Naive thymus-derived CD4-positive, alpha-beta T cell (primary cell): ENCODE data around the gene TMEM200A. TPM values are rescaled to one million over a fixed set of nuclear protein-coding genes. Genes with fewer than 3 reads are reported as not detected.

Source experiments
- ATAC-seq: fragments of 150-1000 bp; cut with Tn5 transposase; 2 replicates; pipeline ENCODE4 v1.10.0; 2021; ENCODE audit warnings: mild to moderate bottlenecking, moderate library complexity
- CTCF ChIA-PET: fragments of 350-600 bp; sonication (Branson Sonifier 250); formaldehyde crosslinking; loops from one replicate; lab custom pipeline; 2021; ENCODE audit warnings: antibody characterized with exemption; lab: Charles Lee
- POLR2A ChIA-PET: fragments of 350-600 bp; sonication (Branson Sonifier 250); formaldehyde crosslinking; loops from one replicate; lab custom pipeline; 2021; ENCODE audit warnings: antibody characterized with exemption, inconsistent platforms; lab: Charles Lee
- DNase-seq, 9 donors: peaks; one replicate each; pipeline versions ENCODE4 v3.0.0 to v3.0.0-alpha.2; 2020 to 2022; ENCODE audit warnings: mixed read lengths in 1 of 9
- H3K27ac ChIP-seq: one replicate; pipeline ENCODE4 v1.7.0; 2013; ENCODE audit warnings: mild to moderate bottlenecking, low read depth, low read length, moderate library complexity
- H3K27me3 ChIP-seq, 2 donors: one replicate each; pipeline ENCODE4 v1.7.0; 2013; ENCODE audit warnings: low read length in 2 of 2, mild to moderate bottlenecking in 2 of 2, moderate library complexity in 2 of 2; ENCODE audit not compliant: control insufficient read depth in 2 of 2, insufficient read depth in 2 of 2
- H3K36me3 ChIP-seq, 3 experiments: 1 replicate in 2 of 3; 2 replicates in 1 of 3; pipeline ENCODE4 v1.7.0; 2013; ENCODE audit warnings: low read length in 3 of 3, mild to moderate bottlenecking in 3 of 3, moderate library complexity in 1 of 3; ENCODE audit not compliant: insufficient read depth in 3 of 3, control insufficient read depth in 2 of 3
- H3K4me1 ChIP-seq, 2 donors: one replicate each; pipeline ENCODE4 v1.7.0; 2013; ENCODE audit warnings: low read length in 2 of 2, mild to moderate bottlenecking in 2 of 2, moderate library complexity in 1 of 2; ENCODE audit not compliant: control insufficient read depth in 2 of 2, insufficient read depth in 2 of 2
- H3K4me3 ChIP-seq: 2 replicates; pipeline ENCODE4 v1.7.0; 2013; ENCODE audit warnings: mild to moderate bottlenecking, low read length
- H3K9me3 ChIP-seq, 3 experiments: 1 replicate in 2 of 3; 2 replicates in 1 of 3; pipeline ENCODE4 v1.7.0; 2013; ENCODE audit warnings: low read length in 3 of 3; ENCODE audit not compliant: control insufficient read depth in 2 of 3
- H3K27ac Mint-ChIP-seq, 9 donors: one replicate each; pipeline ENCODE4 v1.8.0; 2020 to 2022; ENCODE audit warnings: mixed read lengths in 9 of 9, mild to moderate bottlenecking in 8 of 9, moderate library complexity in 5 of 9, inconsistent platforms in 2 of 9
- H3K27me3 Mint-ChIP-seq, 5 donors: one replicate each; pipeline ENCODE4 v1.8.0; 2021 to 2022; ENCODE audit warnings: mixed read lengths in 5 of 5, mild to moderate bottlenecking in 1 of 5
- H3K36me3 Mint-ChIP-seq, 5 donors: one replicate each; pipeline ENCODE4 v1.8.0; 2020 to 2022; ENCODE audit warnings: mixed read lengths in 5 of 5, mild to moderate bottlenecking in 3 of 5, inconsistent platforms in 1 of 5
- H3K4me1 Mint-ChIP-seq, 7 donors: one replicate each; pipeline ENCODE4 v1.8.0; 2020 to 2022; ENCODE audit warnings: mixed read lengths in 7 of 7, mild to moderate bottlenecking in 3 of 7, inconsistent platforms in 1 of 7
- H3K4me3 Mint-ChIP-seq, 10 donors: one replicate each; pipeline ENCODE4 v1.8.0; 2020 to 2022; ENCODE audit warnings: mild to moderate bottlenecking in 10 of 10, mixed read lengths in 10 of 10, moderate library complexity in 6 of 10, inconsistent platforms in 2 of 10
- H3K9me3 Mint-ChIP-seq, 11 donors: one replicate each; pipeline ENCODE4 v1.8.0; 2020 to 2022; ENCODE audit warnings: mixed read lengths in 11 of 11, mild to moderate bottlenecking in 4 of 11, inconsistent platforms in 1 of 11, moderate library complexity in 1 of 11
- intact Hi-C, 2 donors: fragments of 100-400 bp; cut with micrococcal nuclease; formaldehyde crosslinking; loops; one replicate each; pipeline ENCODE4 v1.15.1; 2023
- polyA plus RNA-seq, 2 donors: library from polyadenylated mRNA; unstranded; fragments of 300-500 nt; fragmentation: Illumina TruSeq; gene quantifications; one replicate each; pipeline ENCODE4 v1.2.3, GENCODE V29; 2021
- total RNA-seq, 6 experiments: library from RNA in 5 of 6; stranded (reverse) in 5 of 6; gene quantifications; 1 replicate in 5 of 6; 2 replicates in 1 of 6; pipeline ENCODE4 v1.2.3 and lab custom pipeline; 2021 to 2026

The TMEM200A gene
- total and polyA plus RNA-seq, 7 experiments from 2014 or later: 0.15 to 7.2 (median 0.46) TPM; not detected in 1

DNA sequence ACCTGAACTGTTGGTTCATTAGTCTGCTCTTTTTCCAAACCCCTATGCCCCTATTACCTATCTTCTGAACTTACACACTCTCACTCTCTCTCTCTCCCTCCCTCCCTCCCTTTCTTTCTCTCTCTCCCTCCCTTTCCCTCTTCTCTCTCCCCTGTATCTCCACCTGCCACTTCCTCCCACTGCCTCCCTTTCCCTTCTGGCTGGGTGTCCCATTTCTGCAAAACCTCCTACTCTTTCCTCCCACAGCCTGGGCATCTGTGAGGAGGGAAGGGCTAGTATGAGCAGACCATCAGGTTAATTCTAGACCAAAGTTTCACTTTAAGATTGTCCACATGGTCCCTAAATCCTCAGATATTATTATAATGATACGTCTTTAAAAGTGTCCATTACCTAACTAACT lies 95.1 kb downstream of the TMEM200A start:
- intact Hi-C loops: no loop called here
- H3K4me3 Mint-ChIP-seq: no peak overlapping the region
- Histone ChIP-seq H3K27me3 (no peaks in the 10 kb centered on the region), H3K36me3 (no peaks in the 10 kb centered on the region), H3K9me3 (no peaks in the 10 kb centered on the region), H3K27ac (no peak overlapping the region), H3K4me1 (peaks cover 0 to 5% of the 10 kb centered on the region in 2 donors), H3K4me3 (no peak overlapping the region)
- peaks cover 8 to 23% (median 15%) of the 10 kb centered on the region in 7 donors for H3K4me1 Mint-ChIP-seq
- DNase-seq (no peak), ATAC-seq (no peak)
- ChIA-PET POLR2A (no interaction called here), CTCF (no interaction called here)
- H3K27me3 Mint-ChIP-seq: peaks cover 0 to 16% (median 0%) of the 10 kb centered on the region in 5 donors
- H3K27ac Mint-ChIP-seq: no peak overlapping the region
- H3K9me3 Mint-ChIP-seq: peaks cover 0 to 3% (median 0%) of the 10 kb centered on the region in 11 donors
- peaks cover 0 to 3% (median 0%) of the 10 kb centered on the region in 5 donors for H3K36me3 Mint-ChIP-seq

DNA sequence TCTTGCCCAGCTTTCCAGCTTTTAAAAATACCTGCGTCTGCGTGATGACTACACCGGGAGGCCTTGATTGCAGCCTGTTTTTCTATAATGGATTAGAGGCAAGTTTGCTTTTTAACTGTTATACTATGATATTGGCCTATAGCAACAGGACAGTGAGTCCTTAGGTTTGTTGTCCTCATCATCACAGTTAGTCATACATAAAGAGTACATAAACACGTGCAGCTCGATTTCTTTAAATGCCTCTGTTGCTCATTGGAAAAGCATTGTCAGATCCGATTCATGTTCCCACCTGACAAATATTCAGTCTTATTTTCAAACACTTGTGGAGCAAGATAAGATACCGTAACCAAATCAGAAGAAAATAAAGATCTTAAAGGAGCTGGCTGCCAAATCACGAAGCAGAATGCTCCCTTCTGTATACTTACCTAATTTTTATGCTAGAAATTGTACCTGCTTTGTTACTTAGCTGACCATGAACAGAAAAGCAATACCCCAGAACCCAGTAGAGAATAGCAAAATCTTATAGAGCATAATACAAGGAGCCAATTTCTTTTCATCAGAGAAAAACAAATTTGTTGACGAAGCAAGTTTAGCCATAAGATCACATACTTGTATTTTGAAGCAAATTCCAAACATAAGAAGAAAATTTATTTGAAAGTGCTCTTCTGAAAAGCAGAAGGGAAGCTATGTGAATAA lies 100.4 kb downstream of the TMEM200A start:
- no peak overlapping the region for H3K27ac Mint-ChIP-seq
- no peaks in the 10 kb centered on the region for H3K27me3 ChIP-seq
- POLR2A ChIA-PET: no interaction called here

DNA sequence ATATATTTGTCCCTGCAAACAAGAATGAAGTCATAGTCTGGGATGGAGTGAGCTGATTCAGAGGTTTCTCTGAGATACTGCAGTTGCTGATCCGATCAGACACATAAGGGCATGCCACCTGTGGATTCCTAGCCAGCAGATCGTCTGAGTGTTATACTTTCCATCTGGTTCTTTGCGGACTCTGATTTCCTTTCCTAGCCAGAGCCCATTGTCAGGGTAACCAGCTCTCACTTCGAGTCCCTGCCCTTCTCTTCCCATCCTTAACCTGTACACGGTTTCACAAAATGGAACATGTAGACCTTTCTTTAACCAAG lies 100.9 kb downstream of the TMEM200A start:
- intact Hi-C loops: no loop called here
- DNase-seq (no peak), ATAC-seq (no peak)
- H3K9me3 Mint-ChIP-seq: peaks cover 0 to 5% (median 0%) of the 10 kb centered on the region in 11 donors
- Histone ChIP-seq H3K9me3 (no peaks in the 10 kb centered on the region), H3K4me3 (no peak overlapping the region), H3K27me3 (no peaks in the 10 kb centered on the region), H3K36me3 (no peaks in the 10 kb centered on the region), H3K27ac (no peak overlapping the region), H3K4me1 (peaks cover 0 to 5% of the 10 kb centered on the region in 2 donors)
- no peak overlapping the region for H3K27ac Mint-ChIP-seq
- peaks cover 3 to 21% (median 7%) of the 10 kb centered on the region in 7 donors for H3K4me1 Mint-ChIP-seq
- peaks cover 0 to 4% (median 0%) of the 10 kb centered on the region in 5 donors for H3K27me3 Mint-ChIP-seq
- ChIA-PET CTCF (no interaction called here), POLR2A (no interaction called here)
- H3K4me3 Mint-ChIP-seq: no peak overlapping the region
- H3K36me3 Mint-ChIP-seq: peaks cover 0 to 6% (median 0%) of the 10 kb centered on the region in 5 donors

More for the DNA sequence above, 100.4 kb downstream of the TMEM200A start:
- H3K27ac ChIP-seq: no peak overlapping the region
- H3K36me3 ChIP-seq: no peaks in the 10 kb centered on the region
- peaks cover 0 to 6% (median 0%) of the 10 kb centered on the region in 5 donors for H3K36me3 Mint-ChIP-seq
- intact Hi-C loops: no loop called here
- no peak overlapping the region for H3K4me3 ChIP-seq
- H3K4me3 Mint-ChIP-seq: no peak overlapping the region
- peaks cover 0 to 6% (median 0%) of the 10 kb centered on the region in 5 donors for H3K27me3 Mint-ChIP-seq
- DNase-seq (no peak), ATAC-seq (no peak)
- H3K9me3 Mint-ChIP-seq: peaks cover 0 to 5% (median 0%) of the 10 kb centered on the region in 11 donors
- H3K4me1 ChIP-seq: peaks cover 0 to 5% of the 10 kb centered on the region in 2 donors
- CTCF ChIA-PET: no interaction called here
- peaks cover 5 to 23% (median 9%) of the 10 kb centered on the region in 7 donors for H3K4me1 Mint-ChIP-seq
- no peaks in the 10 kb centered on the region for H3K9me3 ChIP-seq

DNA sequence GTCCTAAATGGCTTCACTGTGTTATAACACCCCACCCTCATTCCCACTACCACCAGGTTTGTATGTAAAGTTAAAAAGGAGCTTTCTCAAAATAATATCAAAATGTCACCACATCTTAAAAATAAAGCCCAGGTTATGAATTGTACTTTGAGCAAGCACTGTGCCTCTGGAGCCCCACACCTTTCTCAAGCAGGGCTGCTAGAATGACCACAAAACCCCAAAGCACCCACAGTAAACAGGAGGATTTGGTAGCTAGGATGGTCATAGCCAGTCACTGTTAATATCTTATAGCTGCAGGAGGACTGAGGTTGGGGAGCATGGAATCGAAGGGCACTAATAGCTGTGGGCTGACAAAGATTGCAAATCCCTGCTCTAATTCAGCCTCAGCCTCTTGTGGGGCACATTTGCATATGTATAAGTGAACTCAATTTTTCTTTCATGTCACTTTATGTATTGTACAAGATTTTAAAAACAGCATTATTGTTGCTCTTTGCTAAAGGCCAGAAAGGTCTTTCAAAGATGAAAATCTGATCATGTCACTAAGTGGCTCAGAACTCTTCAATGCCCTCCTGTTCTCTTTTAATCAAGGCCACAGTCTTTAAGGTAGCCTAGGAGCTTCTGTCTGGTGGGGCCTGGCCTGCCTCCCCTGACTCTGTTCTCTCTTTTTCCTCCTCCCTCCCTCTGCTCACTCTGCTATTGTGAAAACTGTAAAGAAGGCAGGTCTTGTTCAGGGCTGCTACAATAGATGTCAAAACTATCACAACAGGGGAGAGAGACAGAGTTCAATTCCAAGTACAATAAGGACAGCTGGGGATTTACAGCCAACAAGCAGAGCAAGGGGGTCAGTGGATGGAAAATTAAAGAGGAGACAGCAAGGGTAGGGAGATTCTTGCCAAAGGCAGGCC lies 101.6 kb downstream of the TMEM200A start:
- intact Hi-C loops: no loop called here
- peaks cover 0 to 18% (median 5%) of the 10 kb centered on the region in 7 donors for H3K4me1 Mint-ChIP-seq
- Histone ChIP-seq H3K27ac (no peak overlapping the region), H3K4me1 (peaks cover 0 to 5% of the 10 kb centered on the region in 2 donors), H3K36me3 (no peaks in the 10 kb centered on the region), H3K9me3 (no peaks in the 10 kb centered on the region), H3K4me3 (no peak overlapping the region), H3K27me3 (no peaks in the 10 kb centered on the region)
- CTCF ChIA-PET: no interaction called here
- H3K27me3 Mint-ChIP-seq: peaks cover 0 to 3% (median 0%) of the 10 kb centered on the region in 5 donors
- DNase-seq (no peak), ATAC-seq (no peak)
- no peak overlapping the region for H3K4me3 Mint-ChIP-seq
- H3K36me3 Mint-ChIP-seq: peaks cover 0 to 6% (median 4%) of the 10 kb centered on the region in 5 donors
- peaks cover 0 to 7% (median 2%) of the 10 kb centered on the region in 11 donors for H3K9me3 Mint-ChIP-seq
- POLR2A ChIA-PET: no interaction called here
- H3K27ac Mint-ChIP-seq: peak overlapping the region in 3 of 9 donors; percentile 2 to 38 (median 4)

DNA sequence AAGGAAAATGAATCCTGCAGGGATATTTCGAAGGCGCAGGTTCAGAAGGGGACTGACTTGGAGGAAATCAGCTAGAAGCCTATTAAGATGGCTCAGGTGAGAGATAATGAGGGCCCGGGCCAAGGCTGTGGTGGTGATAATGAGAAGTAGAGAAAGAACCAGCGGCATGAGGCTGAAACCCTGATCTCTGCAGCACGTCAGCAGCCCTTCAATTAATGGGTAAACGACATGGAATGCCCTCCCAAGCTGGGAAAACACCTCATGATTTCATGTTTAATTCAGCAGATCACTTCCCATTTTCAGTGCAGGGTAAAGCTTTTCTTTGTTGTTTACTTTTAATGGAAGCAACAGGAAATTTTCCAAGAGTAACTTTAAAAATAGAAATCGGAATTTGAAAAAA lies 104.9 kb downstream of the TMEM200A start:
- Histone ChIP-seq H3K27me3 (no peaks in the 10 kb centered on the region), H3K9me3 (no peaks in the 10 kb centered on the region), H3K4me3 (no peak overlapping the region), H3K27ac (no peak overlapping the region), H3K36me3 (no peaks in the 10 kb centered on the region), H3K4me1 (peaks cover 0 to 5% of the 10 kb centered on the region in 2 donors)
- DNase-seq (no peak), ATAC-seq (no peak)
- Mint-ChIP-seq H3K27ac (no peak overlapping the region), H3K9me3 (peaks cover 0 to 16% (median 5%) of the 10 kb centered on the region in 11 donors), H3K27me3 (peaks cover 0 to 3% (median 0%) of the 10 kb centered on the region in 5 donors), H3K4me1 (peaks cover 0 to 28% (median 5%) of the 10 kb centered on the region in 7 donors), H3K4me3 (no peak overlapping the region), H3K36me3 (peaks cover 0 to 15% (median 5%) of the 10 kb centered on the region in 5 donors)
- CTCF ChIA-PET: interaction anchor here (0.6 kb wide), 1 partner anchor 153 kb away, joined by 3 read pairs; no protein-coding TSS in a partner anchor
- POLR2A ChIA-PET: no interaction called here
- intact Hi-C loops: no loop called here

DNA sequence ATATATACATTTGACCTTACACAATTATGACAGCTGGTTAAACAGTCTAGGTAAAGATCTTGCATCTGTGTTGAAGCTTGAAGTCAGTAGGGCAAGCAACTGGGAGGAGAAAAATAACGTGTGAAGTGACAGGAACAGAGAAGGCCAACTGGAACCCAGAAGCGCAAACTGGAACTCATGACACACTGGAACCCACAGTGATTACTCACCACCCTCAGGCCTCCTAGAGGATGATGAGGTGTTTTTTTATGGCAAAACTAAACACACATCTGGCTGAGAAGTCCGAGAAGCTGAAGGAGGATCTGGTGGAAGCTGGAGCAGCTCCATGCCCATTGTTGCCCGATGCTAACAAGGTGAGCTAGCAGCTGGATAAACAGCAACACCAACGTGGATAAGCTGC lies 108.1 kb downstream of the TMEM200A start:
- Histone ChIP-seq H3K4me1 (no peaks in the 10 kb centered on the region), H3K27me3 (no peaks in the 10 kb centered on the region), H3K27ac (no peak overlapping the region), H3K4me3 (no peak overlapping the region), H3K36me3 (no peaks in the 10 kb centered on the region), H3K9me3 (no peaks in the 10 kb centered on the region)
- peaks cover 0 to 3% (median 0%) of the 10 kb centered on the region in 5 donors for H3K27me3 Mint-ChIP-seq
- intact Hi-C loops: no loop called here
- H3K4me1 Mint-ChIP-seq: peaks cover 0 to 10% (median 2%) of the 10 kb centered on the region in 7 donors
- H3K9me3 Mint-ChIP-seq: peaks cover 3 to 31% (median 12%) of the 10 kb centered on the region in 11 donors
- H3K27ac Mint-ChIP-seq: no peak overlapping the region
- ChIA-PET POLR2A (no interaction called here), CTCF (interaction anchor here (0.6 to 0.8 kb wide), 2 partner anchors 32 to 102 kb away, joined by 3 read pairs; no protein-coding TSS in a partner anchor)
- no peak overlapping the region for H3K4me3 Mint-ChIP-seq
- ATAC-seq (no peak), DNase-seq (no peak)
- H3K36me3 Mint-ChIP-seq: peaks cover 0 to 31% (median 8%) of the 10 kb centered on the region in 5 donors
